Measurements from ENCODE around the gene METTL26.

- TF ChIP-seq CTCF (IDR thresholded peaks at IDR 0.05; ENCODE audit: low read depth, low read length), result no peak
- TF ChIP-seq EZH2phosphoT487 (IDR thresholded peaks at IDR 0.05; ENCODE audit: low read depth), result no peak
Measured at GRCh38 chr16:676565-676902, 40.4 kb upstream of the METTL26 start.
